Fibroblast of the aortic adventitia (primary cell): ENCODE data around the gene F7. TPM values are rescaled to one million over a fixed set of nuclear protein-coding genes. Genes with fewer than 3 reads are reported as not detected.

Experiments
- small RNA-seq: library from RNA; depleted of rRNA; stranded (forward); fragments of <200 nt; gene quantifications from one replicate; pipeline ENCODE3, GENCODE V24; 2012
- total RNA-seq: library from RNA; depleted of rRNA; stranded (reverse); fragments of >200 nt; gene quantifications from 2 replicates; pipeline ENCODE4 v1.2.3, GENCODE V29; 2012; ENCODE audit warnings: low replicate concordance

Gene F7
- total RNA-seq, 1 donor = under 0.01 TPM

Small RNA genes lying within 50 kb of the gene (small RNA-seq; reads per million reads assigned to genes)
- gene AL137002.1 = not detected

Other genes starting within 250 kb of the F7 start
- gene MCF2L, start 136.6 kb upstream of the F7 start, total RNA-seq = 2.2 and 8.0 TPM in 2 replicates
- gene F10, start 17.0 kb downstream of the F7 start, total RNA-seq = 2.7 and 12.6 TPM in 2 replicates
- gene PROZ, start 52.9 kb downstream of the F7 start, total RNA-seq = not detected in 2 replicates
- gene PCID2, start 102.9 kb downstream of the F7 start, total RNA-seq = 55.0 and 77.4 TPM in 2 replicates
- 58.1 and 114 TPM in 2 replicates for gene CUL4A, start 103.8 kb downstream of the F7 start, total RNA-seq
- 85.1 and 161 TPM in 2 replicates for gene LAMP1, start 191.4 kb downstream of the F7 start, total RNA-seq